HG02943 (cell line): ENCODE data around the gene ARSI.

ENCODE experiments used
- ATAC-seq: cut with Tn5 transposase; IDR thresholded peaks from one replicate; pipeline ENCODE4 v1.9.1; 2021; ENCODE audit warnings: mild to moderate bottlenecking, low read depth, moderate library complexity; ENCODE audit not compliant: unreplicated experiment

ARSI gene

GRCh38 chr5:150309886-150310239, 7.2 kb upstream of the ARSI start:
- no peak for ATAC-seq

GRCh38 chr5:150309101-150309885, 6.6 kb upstream of the ARSI start:
- ATAC-seq: no peak

GRCh38 chr5:150307617-150308426, 5.1 kb upstream of the ARSI start:
- no peak for ATAC-seq

- ATAC-seq: no peak
These were observed 4.1 kb upstream of the ARSI start for GRCh38 chr5:150306775-150307174.

GRCh38 chr5:150305557-150305956, 2.9 kb upstream of the ARSI start:
- no peak for ATAC-seq

GRCh38 chr5:150305095-150305494, 2.4 kb upstream of the ARSI start:
- no peak for ATAC-seq

GRCh38 chr5:150304481-150305081, 1.9 kb upstream of the ARSI start:
- ATAC-seq: no peak

- ATAC-seq: no peak
These were observed 1.1 kb upstream of the ARSI start for GRCh38 chr5:150303660-150304386.

- no peak for ATAC-seq
These were observed 438 bp upstream of the ARSI start for GRCh38 chr5:150303070-150303615.

GRCh38 chr5:150301901-150302300, 804 bp downstream of the ARSI start:
- no peak for ATAC-seq

- ATAC-seq: no peak
These were observed 1.6 kb downstream of the ARSI start for GRCh38 chr5:150301170-150301505.

- ATAC-seq: no peak
These were observed 2.1 kb downstream of the ARSI start for GRCh38 chr5:150300496-150301169.

- no peak for ATAC-seq
These were observed 3.0 kb downstream of the ARSI start for GRCh38 chr5:150299571-150300327.

GRCh38 chr5:150298701-150299451, 3.8 kb downstream of the ARSI start:
- no peak for ATAC-seq

GRCh38 chr5:150297934-150298595, 4.6 kb downstream of the ARSI start:
- ATAC-seq: no peak

- no peak for ATAC-seq
These were observed 5.3 kb downstream of the ARSI start for GRCh38 chr5:150297236-150297890.

GRCh38 chr5:150296496-150296895, 6.2 kb downstream of the ARSI start:
- ATAC-seq: no peak
